HG03039 (cell line): ENCODE data around the gene MTHFD1L.

ENCODE experiments used
- ATAC-seq: cut with Tn5 transposase; IDR thresholded peaks from one replicate; pipeline ENCODE4 v1.9.1; 2021; ENCODE audit warnings: mild to moderate bottlenecking, moderate library complexity; ENCODE audit not compliant: unreplicated experiment

Gene MTHFD1L

GRCh38 chr6:151010071-151010470 lies 144.6 kb downstream of the MTHFD1L start:
- ATAC-seq: no peak

DNA sequence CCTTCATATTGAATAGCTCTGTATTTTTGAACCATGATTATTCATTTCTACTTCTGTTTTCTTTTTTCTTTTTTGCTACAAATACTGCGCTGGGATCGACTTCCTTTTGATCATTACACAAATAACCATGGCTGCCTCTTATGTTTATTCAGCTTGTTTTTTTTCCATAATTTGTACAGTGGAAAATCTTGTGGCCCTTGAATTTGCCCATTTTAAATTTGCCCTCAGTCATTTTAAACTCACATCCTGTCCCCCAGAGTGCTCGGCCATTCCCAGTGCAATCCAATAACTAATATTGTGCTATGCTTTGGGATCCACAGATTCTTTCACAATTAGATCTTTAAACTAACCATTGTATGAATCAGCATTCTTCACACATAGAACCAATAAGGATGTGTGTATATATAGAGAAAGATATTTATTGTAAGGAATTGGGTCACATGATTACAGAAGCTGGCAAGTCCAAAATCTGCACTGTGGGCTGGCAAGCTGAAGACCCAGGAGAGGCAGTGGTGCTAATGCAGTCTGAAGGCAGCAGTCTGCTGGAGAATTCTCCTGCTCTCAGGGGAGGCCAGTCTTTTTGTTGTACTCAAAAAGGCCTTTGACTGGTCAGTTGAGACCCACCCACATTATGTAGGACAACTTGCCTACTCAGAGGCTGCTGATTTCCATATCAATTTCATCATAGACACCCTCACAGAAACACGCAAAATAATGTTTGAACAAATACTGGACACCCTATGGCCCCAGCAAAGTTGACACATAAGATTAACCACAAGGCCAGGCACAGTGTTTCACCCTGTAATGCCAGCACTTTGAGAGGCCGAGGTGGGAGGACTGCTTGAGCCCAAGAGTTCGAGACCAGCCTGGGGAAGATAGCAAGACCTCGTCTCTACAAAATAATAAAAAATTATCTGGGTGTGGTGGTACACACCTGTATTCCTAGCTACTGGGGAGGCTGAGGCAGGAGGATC lies 147.1 kb downstream of the MTHFD1L start:
- no peak for ATAC-seq

DNA sequence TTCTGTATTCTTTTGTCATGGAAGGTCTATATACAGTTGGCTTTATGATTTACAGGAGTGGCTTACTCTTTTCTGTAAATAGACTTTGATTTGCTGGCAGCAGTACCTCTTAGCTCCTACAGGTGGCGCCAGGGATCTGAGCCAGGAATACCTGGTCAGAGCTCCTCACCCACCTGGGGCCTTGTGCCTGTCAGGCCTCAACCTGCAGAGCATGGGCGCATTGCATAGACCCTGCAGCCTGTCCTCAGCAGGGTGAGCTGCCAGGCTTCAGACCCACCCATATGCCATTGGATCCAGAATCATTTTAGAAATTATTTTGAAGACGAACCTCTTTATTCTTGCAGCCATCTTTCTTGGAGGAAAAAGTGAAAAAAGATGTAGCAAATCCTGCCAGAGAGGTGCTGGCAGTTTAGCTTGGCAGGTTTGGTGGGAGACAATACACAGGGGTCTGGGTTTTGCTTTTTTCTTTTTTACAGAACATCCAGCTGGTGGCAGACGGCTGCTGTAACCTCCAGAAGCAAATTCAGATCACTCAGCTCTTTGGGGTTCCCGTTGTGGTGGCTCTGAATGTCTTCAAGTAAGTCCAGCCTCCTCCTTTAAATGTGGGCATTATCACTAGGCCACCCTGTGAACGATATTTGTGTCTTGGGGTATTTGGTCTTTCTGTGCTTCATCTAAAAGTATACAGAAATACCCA lies 149.1 kb downstream of the MTHFD1L start:
- ATAC-seq: no peak

DNA sequence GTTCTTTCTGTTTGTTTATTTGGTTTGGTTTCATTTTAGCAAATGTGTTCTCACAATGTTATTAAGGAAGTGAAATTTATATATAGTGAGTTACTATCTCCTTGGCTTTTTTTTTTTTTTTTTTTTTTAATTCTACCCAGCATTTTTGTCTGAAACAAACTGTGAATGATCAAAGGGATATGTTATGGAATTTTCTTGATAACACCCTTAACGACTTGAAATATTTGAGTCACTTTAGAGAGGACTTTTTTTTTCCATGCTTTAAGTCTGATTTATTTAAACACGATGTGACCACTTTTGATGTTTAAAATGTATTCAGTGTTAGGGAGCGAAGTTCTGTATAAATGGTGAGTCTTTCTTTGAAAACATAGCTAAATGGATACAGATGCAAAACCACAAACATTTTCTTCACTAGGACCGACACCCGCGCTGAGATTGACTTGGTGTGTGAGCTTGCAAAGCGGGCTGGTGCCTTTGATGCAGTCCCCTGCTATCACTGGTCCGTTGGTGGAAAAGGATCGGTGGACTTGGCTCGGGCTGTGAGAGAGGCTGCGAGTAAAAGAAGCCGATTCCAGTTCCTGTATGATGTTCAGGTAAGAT lies 149.7 kb downstream of the MTHFD1L start:
- no peak for ATAC-seq

- no peak for ATAC-seq
These were observed 150.6 kb downstream of the MTHFD1L start for GRCh38 chr6:151016107-151016506.

GRCh38 chr6:151018046-151018445 lies 152.5 kb downstream of the MTHFD1L start:
- no peak for ATAC-seq

- ATAC-seq: no peak
These were observed 153.6 kb downstream of the MTHFD1L start for GRCh38 chr6:151018911-151019782.

DNA sequence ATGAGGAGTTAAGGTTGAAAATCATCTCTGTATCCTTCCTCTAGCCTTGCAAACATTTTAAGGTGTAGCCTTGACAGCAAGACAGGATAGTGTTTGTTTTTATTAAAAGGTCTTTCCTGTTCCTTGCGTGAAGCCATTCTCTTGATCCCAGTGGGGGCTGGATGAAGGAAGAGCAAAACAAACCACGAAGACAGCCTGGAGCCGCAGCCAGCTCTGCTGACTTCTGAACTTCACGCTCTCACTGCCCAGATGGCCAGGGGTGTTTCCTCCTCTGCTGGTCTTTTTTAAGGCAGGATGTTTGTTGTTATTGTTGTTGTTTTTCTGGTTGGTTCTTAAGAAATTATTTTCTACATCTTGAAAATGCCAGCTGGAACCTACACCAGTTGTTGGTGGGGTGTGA lies 156.4 kb downstream of the MTHFD1L start:
- ATAC-seq: no peak

- no peak for ATAC-seq
These were observed 157.0 kb downstream of the MTHFD1L start for GRCh38 chr6:151022492-151022891.

DNA sequence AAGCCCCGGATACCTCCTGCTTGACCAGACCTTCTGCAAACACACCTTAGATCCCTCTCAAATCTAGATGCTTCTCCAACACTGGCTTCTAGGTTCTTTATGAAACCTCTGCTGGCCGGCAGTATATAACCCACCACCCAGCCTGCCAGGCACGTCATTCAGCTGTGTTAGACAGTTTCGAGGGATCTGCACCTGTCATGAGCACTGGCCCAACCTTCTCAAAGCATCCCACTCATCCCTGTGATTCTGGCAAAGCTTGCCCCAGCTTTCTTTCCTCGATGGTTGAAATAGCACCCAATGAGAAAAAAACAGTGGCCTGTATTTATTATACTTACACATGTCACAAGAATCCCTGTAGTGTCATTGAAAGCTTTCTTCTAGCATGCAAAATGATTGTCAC lies 157.8 kb downstream of the MTHFD1L start:
- no peak for ATAC-seq

- no peak for ATAC-seq
These were observed 159.1 kb downstream of the MTHFD1L start for GRCh38 chr6:151024597-151024996.

DNA sequence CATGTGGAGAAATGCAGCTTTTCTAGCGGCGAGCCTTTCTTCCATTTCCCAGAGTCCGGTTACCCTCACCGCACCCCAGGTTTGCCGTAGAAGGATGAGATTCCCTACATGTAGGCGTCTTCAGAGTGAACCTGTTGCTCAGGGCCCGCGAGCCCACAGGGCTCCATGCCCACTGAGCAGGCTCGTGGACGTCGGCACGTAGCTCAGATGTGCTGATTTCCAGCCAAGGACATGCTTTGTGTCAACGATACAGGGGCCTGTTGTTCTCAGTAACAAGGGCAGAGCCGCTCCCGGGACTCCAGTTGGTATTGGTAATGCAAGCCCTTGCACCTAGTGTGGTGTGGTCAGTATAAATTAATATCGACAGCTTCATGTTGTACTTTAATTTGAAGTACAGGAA lies 159.6 kb downstream of the MTHFD1L start:
- ATAC-seq: no peak

DNA sequence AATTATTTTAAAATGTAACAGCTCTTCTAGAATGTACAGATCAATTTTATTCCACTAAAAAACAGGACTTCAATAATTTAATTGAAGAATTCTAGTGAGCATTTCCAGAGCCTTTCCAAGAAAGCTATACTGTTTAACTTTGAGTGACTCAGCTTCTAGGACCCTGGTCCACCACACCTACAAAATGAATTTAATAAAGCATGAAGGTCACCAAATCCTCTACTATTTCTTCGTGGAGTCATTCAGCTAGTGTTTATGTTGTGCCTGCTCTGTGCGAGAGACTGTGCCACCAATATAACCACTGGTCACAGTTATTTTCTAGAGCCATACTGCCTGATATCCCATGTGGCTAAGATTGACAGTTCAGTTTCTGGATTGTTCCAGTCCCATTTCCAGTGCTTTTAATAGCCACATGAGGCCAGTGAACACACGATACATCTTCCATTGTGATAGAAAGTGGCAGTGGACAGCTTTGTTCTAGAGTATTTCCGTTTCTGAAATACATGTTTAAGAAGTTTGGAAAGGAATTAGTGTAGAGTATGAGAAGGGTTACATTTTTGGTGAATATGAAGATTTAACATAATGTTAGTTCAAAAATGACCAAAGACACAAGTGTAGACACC lies 160.7 kb downstream of the MTHFD1L start:
- no peak for ATAC-seq

- ATAC-seq: no peak
These were observed 161.8 kb downstream of the MTHFD1L start for GRCh38 chr6:151027295-151027747.

GRCh38 chr6:151027936-151028838 lies 162.7 kb downstream of the MTHFD1L start:
- ATAC-seq: no peak

DNA sequence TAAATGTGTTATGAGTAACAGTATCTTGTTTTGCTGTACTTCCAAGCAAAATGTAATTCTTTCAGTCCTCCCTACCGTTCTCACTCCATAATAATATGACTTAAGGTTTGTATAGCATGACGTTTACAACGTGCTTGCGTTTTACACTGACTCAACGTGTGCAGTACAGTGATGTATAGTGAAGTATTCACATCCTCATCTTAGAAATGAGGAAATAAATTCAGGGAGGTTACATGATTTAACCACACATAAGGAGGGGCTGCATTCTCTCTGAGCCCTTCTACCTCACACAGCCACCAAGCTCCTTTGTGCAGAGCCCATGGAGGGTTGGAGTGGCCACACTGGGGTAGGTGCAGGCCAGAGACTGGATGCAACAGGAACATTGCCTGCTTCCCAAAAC lies 164.5 kb downstream of the MTHFD1L start:
- ATAC-seq: no peak

- no peak for ATAC-seq
These were observed 166.5 kb downstream of the MTHFD1L start for GRCh38 chr6:151032034-151032433.

GRCh38 chr6:151034825-151035781 lies 169.6 kb downstream of the MTHFD1L start:
- ATAC-seq: no peak
